HL-60 (cell line): ENCODE measurements around the gene ZNF37A.
"Not testable (repeated sequence)": the region's sequence is repeated elsewhere in the genome, so short reads cannot be mapped to it uniquely, and the experiment has no call there.

Experiments
- DNase-seq, 2 experiments: peaks; one replicate each; pipeline ENCODE4 v3.0.0-alpha.2; 2010 to 2020; ENCODE audit warnings: low read depth in 1 of 2, low spot score in 1 of 2
- H3K27ac ChIP-seq: fragments of 250-450 bp; sonication (Bioruptor Pico); replicated peaks from 2 replicates; pipeline ENCODE4 v1.5.1; 2020; ENCODE audit warnings: mild to moderate bottlenecking, moderate library complexity
- H3K27me3 ChIP-seq: fragments of 250-450 bp; sonication (Bioruptor Pico); 2 replicates; pipeline ENCODE4 v1.5.1; 2021; ENCODE audit warnings: mild to moderate bottlenecking, moderate library complexity; ENCODE audit not compliant: insufficient read depth, poor library complexity, severe bottlenecking
- H3K4me3 ChIP-seq: replicated peaks from 2 replicates; pipeline ENCODE4 v1.5.1; 2011; ENCODE audit warnings: mild to moderate bottlenecking, control low read depth, low read length; ENCODE audit not compliant: insufficient read depth
- CTCF ChIP-seq: IDR thresholded peaks from one replicate; pipeline ENCODE4 v1.5.1; 2011; ENCODE audit warnings: low read length, control low read depth, inconsistent platforms; ENCODE audit not compliant: insufficient read depth
- GABPA ChIP-seq: IDR thresholded peaks from 2 replicates; pipeline ENCODE4 v1.6.1; 2012; ENCODE audit warnings: low read depth
- POLR2AphosphoS5 ChIP-seq: IDR thresholded peaks from 2 replicates; pipeline ENCODE4 v1.6.1; 2012; ENCODE audit warnings: low read depth
- REST ChIP-seq: IDR thresholded peaks from 2 replicates; pipeline ENCODE4 v1.6.1; 2012; ENCODE audit warnings: low read depth; ENCODE audit not compliant: insufficient replicate concordance
- SPI1 ChIP-seq: IDR thresholded peaks from 2 replicates; pipeline ENCODE4 v1.6.1; 2012; ENCODE audit warnings: low read depth, mild to moderate bottlenecking, borderline replicate concordance

Gene ZNF37A

DNA sequence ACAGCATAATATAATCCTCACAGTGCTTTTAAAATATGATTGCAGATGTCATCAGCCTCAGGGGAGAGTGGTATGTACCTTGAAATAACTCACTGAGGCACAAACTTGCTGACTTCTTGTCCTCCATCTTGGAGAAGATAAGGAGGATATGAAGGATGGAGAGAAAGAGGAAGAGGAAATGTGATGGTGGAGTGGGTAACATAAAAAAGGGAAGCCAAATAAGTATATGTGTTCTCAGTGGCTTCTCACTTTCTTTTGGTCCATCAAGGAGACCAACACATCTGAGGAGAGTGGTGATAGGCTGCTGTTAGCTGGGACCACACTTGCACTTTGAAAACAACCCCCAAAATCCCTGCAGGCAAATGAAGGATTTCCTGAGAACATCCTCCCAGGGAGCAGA, 21.6 kb upstream of the ZNF37A start:
- DNase-seq = no peak
- H3K4me3 ChIP-seq = no peak overlapping the region
- TF ChIP-seq POLR2AphosphoS5 (no peak), CTCF (no peak), GABPA (no peak), REST (no peak), SPI1 (peak; percentile 94)
- no peak overlapping the region for H3K27ac ChIP-seq
- H3K27me3 ChIP-seq = no peaks in the 10 kb centered on the region

DNA sequence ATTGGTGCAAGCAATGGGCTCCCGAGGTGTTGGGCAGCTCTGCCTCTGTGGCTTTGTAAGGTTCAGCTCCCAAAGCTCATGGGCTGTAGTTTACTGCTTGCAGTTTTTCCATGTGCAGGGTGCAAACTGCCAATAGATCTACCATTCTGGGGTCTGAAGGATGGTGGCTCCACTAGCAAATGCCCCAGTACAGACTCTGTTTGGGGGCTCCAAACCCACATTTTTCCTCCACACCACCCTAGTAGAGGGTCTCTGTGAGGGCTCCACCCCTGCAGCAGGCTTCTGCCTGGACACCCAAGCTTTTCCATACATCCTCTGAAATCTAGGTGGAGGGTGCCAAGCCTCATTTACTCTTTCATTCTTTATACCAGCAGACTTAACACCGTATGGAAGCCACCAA, 17.4 kb upstream of the ZNF37A start:
- no peak overlapping the region for H3K27ac ChIP-seq
- H3K4me3 ChIP-seq = no peak overlapping the region
- H3K27me3 ChIP-seq = no peaks in the 10 kb centered on the region
- DNase-seq = no peak
- TF ChIP-seq GABPA (no peak), CTCF (no peak), SPI1 (no peak), REST (no peak), POLR2AphosphoS5 (no peak)

GRCh38 chr10:38093318-38093717, 819 bp upstream of the ZNF37A start:
- not testable (repeated sequence) for H3K27ac ChIP-seq, H3K4me3 ChIP-seq, H3K27me3 ChIP-seq, DNase-seq

GRCh38 chr10:38093816-38094157, 350 bp upstream of the ZNF37A start:
- no peak for TF ChIP-seq POLR2AphosphoS5
- no peak for TF ChIP-seq GABPA
- peak; percentile 59; the same call in 1 of the 2 replicates for TF ChIP-seq SPI1
- TF ChIP-seq CTCF = no peak
- no peak for TF ChIP-seq REST
- no peaks in the 10 kb centered on the region for H3K27me3 ChIP-seq
- peak overlapping the region; percentile 84 for H3K27ac ChIP-seq
- DNase-seq = no peak
- H3K4me3 ChIP-seq = peak overlapping the region; percentile 78
